ENCODE data around the gene AP3D1. TPM values are rescaled to one million over a fixed set of nuclear protein-coding genes. Genes with fewer than 3 reads are reported as not detected.
"Not testable (repeated sequence)": the region's sequence is repeated elsewhere in the genome, so short reads cannot be mapped to it uniquely, and the experiment has no call there.

Gene AP3D1
- 143 and 145 TPM in 2 replicates for total RNA-seq (2014; rRNA removed; shearing (Covaris generic))

DNA sequence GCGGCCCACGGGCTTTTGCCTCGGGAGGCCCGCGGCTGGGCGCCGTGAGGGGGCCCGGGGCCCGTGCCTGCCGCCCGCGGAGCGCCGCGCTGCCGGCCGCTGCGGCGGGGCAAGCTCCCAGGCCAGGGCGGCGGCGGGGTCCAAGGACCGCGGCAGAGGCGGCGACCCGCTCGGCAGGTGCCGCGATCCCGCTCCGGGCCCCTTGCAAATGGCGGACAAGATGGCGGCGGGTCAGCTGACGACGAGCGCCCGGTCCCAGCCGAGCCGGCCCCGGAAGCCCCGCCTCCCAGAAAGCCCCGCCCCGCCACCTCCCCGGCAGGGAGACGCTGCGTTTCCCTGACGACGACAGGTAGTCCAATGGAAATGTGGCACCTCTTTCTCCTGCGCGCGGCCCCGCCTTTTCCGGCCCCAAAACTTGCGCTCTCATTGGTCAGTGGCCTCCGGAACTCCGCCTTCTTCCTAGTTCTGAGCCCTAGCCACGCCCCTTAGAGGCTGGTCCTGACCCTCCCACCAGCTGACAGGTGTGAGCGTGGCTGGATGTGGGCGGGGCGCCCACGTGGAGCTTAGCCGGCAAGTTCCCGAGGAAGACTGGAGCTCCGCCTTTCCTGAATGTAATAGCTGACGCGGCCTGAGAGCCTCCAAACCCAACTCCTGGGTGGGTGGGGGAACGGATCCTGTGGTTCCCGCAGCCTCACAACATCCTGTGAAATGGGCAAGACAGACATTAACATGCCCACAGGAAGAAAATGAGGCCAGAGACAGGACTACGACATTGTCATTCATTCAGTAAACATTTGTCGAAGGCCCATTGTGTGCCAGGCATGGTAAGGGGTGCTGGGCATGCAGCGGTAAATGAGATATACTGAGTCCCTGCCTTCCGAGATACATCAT, at the start of gene AP3D1:
Gene AP3D1 (minus strand): TSS at position 228 of the 891 bp plus-strand sequence. CDS start 232 bp downstream, outside the sequence.
- peak; percentile 99 for DNase-seq (ENCODE audit: low spot score)

GRCh38 chr19:2200624-2201294, 49.4 kb upstream of the AP3D1 start:
- DNase-seq (ENCODE audit: low spot score), result not testable (repeated sequence)

DNA sequence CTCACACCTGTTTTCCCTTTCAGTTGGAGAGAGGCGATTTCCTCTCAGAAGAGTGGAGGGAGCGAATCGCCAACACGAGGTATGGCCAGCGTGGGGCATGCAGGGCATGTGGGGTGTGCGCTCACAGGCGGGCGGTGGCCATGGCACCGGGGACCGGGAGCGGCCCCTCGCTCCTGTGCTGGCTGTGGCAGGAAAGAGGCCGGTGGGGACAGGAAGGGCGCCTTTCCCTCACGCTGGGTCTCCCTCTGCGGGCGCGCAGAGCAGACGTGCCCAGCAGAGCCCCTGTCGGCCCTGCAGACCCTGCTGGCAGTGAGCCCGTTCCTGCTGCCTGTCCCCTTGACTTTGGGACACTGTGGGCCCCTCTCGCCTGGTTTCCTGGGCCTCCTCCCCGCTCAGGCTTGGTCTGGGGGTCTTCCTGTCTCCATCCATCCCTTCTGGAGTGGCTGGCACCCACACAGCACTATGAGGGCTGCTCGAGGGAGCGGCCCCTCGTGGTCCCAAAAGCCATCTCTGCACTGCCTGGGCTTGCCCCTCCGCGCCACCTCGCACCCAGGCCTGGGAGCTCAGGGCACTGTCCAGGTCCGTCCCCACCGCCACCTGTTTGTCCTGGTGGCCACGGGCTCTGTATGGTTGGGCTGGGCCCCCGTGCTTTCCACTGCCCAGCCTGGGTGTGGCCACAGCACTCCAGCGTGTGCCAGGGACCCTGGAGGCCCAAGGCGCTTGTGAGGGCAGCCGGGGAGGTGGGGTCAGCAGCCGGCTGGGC, 48.7 kb upstream of the AP3D1 start:
- DNase-seq (ENCODE audit: low spot score), result no peak

GRCh38 chr19:2199215-2199614, 47.8 kb upstream of the AP3D1 start:
- DNase-seq (ENCODE audit: low spot score), result no peak

- no peak for DNase-seq (ENCODE audit: low spot score)
These were observed 47.0 kb upstream of the AP3D1 start for GRCh38 chr19:2198317-2198716.

DNA sequence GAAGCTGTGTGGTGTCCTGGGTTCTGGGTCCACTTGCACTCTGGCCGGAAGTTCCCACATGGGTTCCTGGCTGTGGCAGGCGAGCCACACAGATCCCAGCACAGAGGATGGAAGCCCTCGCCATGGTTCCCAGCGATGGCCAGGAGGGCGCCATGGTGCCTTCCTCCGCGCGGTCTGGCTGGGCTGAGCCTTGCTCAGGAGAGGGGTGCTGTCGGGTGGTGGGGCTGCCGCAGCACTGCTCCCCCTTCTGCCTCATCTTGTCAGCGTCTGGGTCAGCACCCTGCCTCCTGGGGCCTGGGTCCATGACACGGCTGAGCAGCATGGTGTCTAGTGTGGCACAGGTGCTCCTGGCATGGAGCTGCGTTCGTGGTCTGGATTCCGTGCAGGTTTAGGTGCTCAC, 45.9 kb upstream of the AP3D1 start:
- DNase-seq (ENCODE audit: low spot score), result no peak

GRCh38 chr19:2195914-2196313, 44.5 kb upstream of the AP3D1 start:
- DNase-seq (ENCODE audit: low spot score), result no peak

- DNase-seq (ENCODE audit: low spot score), result no peak
These were observed 44.0 kb upstream of the AP3D1 start for GRCh38 chr19:2195361-2195760.

DNA sequence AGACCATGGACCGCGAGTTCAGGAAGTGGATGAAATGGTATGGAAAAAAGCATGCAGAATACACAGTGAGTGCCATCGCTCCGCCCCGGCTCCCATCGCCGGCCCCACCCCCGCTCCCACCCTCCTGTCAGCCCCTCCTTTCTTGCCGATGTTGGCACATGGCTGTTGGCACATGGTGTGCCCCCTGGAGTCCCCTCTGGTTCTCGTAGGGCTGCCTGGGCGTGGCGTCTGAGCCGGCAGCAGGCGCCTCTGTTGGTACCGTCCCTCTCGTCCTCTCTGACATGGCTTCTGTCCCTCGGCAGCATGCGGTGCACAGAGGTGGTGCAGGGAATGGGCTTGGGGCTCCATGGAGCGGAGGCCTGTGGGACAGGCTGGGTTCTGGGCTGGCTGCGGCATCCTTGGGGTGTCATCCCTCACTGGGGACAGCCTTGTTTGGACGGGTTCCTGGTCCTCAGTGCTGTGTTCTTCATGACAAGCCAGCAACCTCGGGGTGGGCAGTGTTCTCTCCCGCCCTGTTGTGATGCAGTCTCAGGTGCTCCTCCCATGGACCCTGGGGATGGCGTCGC, 43.2 kb upstream of the AP3D1 start:
- DNase-seq (ENCODE audit: low spot score), result no peak

DNA sequence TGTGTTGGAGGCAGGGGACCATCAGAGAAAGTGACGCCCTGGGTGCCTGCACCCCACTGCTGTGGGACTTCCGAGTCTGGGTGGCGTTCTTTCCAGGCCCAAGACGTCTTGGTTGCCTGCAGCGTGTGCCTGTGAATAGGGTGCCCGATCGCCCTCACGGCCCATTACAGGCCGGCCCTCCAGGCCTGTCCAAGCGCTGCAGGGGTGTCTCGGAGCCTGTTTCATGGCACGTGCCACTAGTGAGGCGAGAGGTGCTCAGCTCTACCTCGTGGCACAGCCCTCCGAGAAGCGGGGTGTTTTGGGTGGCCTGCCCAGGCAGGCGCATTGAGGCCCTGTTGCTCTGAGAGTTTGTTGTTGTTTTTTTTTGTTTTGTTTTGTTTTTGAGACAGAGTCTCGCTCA, 42.4 kb upstream of the AP3D1 start:
- DNase-seq (ENCODE audit: low spot score), result no peak

DNA sequence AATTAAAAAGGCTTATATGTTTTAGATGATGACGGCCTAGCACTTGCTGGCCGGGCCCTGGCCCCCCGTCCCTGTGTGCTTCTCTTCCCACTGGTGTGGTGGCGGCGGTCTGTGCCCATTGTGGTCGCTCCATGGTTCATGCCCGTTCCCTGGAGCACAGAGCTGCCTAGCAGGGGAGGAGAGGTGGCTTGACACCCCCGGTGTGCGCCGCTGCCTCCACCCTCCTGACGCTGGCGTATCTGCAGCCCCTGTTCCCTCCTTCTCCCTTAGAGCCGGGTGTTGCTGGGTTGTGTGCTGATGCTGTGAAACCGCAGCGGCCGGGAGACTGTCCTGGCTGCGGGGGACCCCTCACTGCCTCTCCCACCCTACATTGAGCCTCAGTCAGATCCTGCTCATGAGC, 41.5 kb upstream of the AP3D1 start:
- no peak for DNase-seq (ENCODE audit: low spot score)

- DNase-seq (ENCODE audit: low spot score), result no peak
These were observed 40.3 kb upstream of the AP3D1 start for GRCh38 chr19:2191456-2192310.

DNA sequence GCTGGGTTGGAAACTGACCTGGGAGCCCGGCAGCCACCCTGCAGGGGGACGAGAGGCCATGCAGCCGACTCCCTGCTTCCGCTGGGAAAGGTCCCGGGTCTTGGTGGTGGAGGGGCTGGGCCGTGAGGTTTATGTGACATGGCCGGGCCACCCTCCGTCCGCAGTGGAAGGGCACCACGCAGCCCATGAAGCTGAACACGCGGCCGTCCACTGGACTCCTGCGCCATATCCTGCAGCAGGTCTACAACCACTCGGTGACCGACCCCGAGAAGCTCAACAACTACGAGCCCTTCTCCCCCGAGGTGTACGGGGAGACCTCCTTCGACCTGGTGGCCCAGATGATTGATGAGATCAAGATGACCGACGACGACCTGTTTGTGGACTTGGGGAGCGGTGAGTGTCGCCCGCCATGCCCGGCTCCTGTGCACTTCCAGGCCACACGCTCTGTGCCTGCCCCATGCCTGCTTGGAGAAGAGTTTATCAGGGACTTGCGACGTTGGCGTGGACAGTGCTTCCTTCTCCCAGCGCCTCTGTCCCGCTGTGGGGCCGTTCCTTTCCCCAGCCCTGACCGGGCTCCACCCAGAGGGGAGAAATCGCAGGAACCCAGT, 39.6 kb upstream of the AP3D1 start:
- no peak for DNase-seq (ENCODE audit: low spot score)

GRCh38 chr19:2189880-2190279, 38.5 kb upstream of the AP3D1 start:
- no peak for DNase-seq (ENCODE audit: low spot score)

- DNase-seq (ENCODE audit: low spot score), result no peak
These were observed 37.5 kb upstream of the AP3D1 start for GRCh38 chr19:2188708-2189385.

DNA sequence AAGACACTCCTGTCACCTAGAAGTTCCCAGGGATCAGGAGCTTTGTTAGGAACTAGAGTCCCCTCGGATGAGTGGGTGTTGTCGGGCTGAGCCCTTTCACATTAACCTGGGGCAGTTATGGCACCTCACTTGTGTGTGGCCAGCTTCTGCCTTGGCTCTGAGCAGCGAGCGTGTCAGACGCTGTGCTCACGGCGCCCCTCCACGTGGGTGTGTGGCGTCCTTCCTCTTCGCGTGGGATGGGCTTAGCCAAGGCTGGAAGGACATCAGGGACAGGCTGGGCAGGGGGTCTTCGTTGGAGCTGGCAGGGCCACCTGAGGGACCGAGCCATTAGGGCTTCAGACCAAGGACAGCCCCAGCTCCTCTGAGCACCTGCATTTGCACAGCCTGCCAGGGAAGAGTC, 35.8 kb upstream of the AP3D1 start:
- no peak for DNase-seq (ENCODE audit: low spot score)

DNA sequence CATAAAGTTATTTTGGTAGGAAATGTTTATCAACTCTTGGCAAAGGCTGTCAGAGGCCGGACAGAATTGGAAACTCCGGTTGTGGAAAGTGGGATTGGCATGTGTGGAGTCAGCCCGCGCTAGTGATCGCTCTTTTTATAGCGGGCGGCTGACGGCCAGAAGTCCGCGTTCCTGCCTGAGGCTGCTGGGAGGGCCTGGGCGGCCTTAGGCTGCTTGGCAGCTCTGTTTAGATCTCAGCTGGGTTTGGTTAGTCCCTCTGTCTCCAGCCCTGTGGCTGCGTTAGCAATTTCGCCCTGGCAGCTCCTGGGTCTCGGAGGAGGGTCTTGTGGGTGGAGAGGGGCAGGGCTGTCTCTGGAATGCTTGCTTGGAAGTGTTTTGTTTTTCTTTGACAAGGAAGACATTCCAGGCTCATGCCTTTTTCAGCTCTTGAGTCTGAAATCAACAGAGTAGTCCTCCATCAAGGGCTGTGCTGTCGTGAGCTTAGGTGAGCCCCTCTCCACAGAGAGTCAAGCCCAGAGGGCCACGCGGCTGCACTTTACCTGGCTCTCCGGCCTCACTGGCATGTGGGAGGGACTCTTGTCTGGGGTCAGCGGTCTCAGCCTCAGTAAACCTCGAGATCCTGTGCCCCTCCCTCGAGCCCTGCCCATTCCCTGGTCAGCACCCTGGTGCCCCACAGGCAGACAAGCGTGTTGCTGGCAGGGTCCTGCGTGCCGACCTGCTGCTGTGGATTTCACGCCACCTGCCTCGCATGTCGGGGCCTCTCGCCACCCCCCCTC, 34.9 kb upstream of the AP3D1 start:
- no peak for DNase-seq (ENCODE audit: low spot score)

- DNase-seq (ENCODE audit: low spot score), result no peak
These were observed 34.3 kb upstream of the AP3D1 start for GRCh38 chr19:2185734-2186070.

DNA sequence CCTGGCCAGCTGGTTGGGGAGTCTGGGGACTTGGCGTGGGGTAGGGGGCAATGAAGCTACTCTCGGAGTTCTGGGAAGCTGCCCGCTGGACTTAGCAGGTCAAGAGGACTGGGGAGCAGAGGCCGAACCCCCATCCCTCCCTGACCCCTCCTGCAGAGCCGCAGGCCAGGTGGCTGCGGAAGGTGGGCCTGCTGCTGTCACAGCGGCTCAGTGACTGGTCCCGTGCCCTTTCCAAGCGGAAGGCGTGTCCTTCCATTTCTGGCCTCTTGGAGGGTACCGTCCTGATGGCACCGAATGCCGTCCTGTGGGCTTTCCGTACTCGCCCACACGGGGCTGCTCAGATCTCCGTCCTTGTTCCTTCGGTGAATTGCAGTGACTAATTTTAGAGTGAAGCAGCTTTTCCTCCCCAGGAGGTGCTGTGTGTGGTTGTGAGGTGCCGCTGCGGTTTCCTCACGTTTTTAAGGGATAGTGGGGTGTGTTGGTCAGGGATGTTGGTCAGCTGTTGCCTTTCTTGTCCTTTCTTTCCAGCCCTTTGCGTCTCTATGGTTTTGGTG, 33.1 kb upstream of the AP3D1 start:
- DNase-seq (ENCODE audit: low spot score), result no peak

Measured in HT-29 (cell line).